GM19239 (cell line): ENCODE results near the gene RPS28.
A peak's percentile ranks its signal among the peaks of the same experiment; 100 is the strongest.
"Not testable (repeated sequence)": the region's sequence is repeated elsewhere in the genome, so short reads cannot be mapped to it uniquely, and the experiment has no call there.

Experiments
- DNase-seq: peaks from one replicate; pipeline ENCODE4 v3.0.0; 2011; ENCODE audit warnings: low spot score; ENCODE audit not compliant: insufficient read length
- FAIRE-seq: peaks from 2 replicates; lab custom pipeline; 2011; peaks lifted over from hg19 to GRCh38; lab: Jason Lieb, UNC

The RPS28 gene

DNA sequence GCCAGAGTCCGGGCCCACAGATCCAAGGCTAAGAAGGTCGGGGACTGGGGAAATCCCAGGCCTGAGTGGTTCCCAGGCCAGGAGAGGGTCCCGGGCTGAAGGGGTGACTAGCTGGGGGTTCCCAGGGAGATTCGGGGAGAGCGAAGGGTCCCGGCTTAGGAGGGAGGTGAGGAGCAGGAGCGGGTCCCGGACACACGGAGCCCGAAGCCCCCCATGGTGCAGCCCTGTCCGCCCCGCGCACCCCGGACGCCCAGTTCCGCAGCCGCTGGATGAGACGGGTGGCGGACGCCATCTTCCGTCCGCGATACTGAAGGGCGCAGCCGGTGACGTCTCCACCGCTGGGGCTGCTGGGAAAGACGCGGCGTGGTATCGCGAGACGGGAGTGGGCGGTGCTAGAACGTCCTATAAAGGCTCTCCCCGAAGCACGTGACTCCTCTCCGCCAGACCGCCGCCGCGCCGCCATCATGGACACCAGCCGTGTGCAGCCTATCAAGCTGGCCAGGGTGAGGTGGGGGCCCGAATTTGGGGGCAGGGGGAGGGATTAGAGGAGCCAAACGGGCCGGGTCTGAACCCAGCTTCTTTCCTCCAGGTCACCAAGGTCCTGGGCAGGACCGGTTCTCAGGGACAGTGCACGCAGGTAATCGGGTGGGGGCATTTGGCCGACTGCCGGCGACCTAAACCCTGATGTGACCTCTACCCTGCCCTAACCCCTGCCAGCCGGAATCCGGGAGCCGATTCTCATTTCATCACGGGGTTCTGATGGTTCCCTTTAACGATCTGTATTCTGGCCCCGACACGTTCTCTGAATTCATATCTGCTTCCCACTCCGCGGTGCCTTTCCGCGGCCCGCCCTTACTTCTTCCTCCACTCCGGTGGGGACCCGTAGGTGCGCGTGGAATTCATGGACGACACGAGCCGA, at the start of gene RPS28, which contains the start of gene NDUFA7:
TSS of gene RPS28 (plus strand) at position 430 of the 919 bp plus-strand sequence. CDS start at position 465, 35 bp downstream.
TSS of gene NDUFA7 (minus strand) at position 309 of the 919 bp plus-strand sequence. CDS start at position 292, 17 bp downstream.
- DNase-seq, result peak; percentile 90
- FAIRE-seq, result peak; percentile 92

DNA sequence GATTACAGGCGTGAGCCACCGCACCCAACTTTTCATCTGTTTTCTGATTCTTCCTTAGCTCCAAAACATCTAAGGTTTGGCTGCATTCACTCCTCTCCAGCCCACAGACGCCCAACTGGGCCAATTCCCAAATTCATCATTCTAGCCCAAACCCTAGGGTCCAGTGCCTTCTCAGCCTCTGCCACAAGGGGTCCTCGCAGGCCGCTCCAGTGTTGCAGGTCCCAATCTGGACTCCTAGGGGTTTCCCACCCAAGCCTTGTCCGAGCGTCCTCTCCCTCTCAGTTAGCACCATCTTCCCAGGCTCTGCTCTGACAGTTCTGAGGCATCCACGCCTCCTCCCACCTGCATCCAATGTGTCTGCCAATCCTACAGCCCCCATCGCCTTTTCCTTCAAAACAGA, 44.8 kb upstream of the RPS28 start:
- DNase-seq, result not testable (repeated sequence)
- FAIRE-seq, result peak; percentile 88

DNA sequence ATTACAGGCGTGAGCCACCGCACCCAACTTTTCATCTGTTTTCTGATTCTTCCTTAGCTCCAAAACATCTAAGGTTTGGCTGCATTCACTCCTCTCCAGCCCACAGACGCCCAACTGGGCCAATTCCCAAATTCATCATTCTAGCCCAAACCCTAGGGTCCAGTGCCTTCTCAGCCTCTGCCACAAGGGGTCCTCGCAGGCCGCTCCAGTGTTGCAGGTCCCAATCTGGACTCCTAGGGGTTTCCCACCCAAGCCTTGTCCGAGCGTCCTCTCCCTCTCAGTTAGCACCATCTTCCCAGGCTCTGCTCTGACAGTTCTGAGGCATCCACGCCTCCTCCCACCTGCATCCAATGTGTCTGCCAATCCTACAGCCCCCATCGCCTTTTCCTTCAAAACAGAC, 30.0 kb upstream of the RPS28 start:
- not testable (repeated sequence) for DNase-seq
- peak; percentile 87 for FAIRE-seq

DNA sequence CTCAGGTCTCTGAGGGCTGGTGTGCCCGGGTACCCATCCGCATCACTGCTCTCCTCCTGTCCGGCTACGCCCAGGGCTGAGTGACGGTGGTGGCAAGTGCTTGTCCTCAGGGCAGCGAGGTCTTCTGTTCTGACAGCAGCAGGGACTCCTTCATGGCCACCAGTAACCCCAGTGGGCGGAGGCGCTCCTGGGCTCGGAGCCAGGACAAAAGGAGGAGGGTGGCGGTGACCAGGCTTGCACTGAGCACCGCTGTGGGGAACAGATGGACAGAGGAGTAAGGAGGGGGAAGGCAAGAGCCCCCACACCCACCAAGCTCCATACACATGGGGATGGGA, 19.0 kb upstream of the RPS28 start:
- FAIRE-seq, result no peak
- no peak for DNase-seq

DNA sequence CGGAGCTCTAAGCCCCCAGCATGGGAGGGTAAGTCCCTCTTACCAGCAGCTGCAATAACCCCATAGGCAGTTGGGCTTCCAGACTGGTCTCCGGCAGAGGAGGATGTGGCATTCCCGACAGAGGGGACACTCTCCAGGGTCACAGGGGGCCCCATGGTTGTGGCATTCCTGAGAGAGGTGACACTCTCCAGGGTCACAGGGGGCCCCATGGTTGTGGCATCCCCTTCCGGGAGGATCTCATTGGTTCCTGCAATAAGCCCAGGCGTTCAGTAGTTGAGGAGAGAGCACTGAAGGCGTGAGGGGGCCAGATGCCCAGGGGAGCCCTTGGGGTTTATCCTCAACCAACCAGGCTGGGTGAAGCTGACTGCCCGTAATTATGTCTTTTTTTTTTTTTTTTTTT, 18.6 kb upstream of the RPS28 start:
- FAIRE-seq, result no peak
- DNase-seq, result no peak

DNA sequence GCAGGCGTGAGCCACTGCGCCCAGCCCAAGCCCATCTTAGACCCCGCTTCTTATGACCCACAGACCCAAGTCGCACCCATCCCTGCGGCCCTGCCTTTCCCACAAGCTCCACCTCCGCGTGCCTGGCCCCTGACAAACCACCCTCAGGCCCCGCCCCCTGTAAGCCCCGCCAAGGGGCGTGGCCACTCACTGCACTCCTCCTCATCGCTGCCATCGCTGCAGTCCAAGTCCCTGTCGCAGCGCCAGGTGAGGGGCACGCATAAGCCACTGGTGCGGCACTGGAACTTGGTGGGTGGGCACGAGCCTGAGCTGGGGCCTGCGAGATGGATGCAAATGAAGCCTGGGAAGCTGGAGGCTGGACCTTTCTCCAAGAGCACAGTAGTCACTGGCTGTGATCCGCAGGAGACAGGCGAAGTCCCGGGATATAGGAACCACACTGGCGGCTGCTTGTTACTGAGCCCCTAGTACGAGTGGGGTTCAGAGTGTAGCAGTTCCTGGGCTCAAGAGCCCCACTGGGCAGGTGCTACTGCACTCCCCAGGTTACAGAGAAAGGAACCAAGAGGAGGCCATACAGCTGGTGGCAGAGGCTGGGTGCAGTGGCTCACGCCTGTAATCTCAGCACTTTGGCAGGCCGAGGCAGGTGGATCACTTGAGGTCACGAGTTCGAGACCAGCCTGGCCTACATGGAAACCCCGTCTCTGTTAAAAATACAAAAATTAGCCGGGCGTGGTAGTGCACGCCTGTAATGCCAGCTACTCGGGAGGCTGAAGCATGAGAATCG, 16.3 kb upstream of the RPS28 start:
- DNase-seq (no peak), FAIRE-seq (no peak)

DNA sequence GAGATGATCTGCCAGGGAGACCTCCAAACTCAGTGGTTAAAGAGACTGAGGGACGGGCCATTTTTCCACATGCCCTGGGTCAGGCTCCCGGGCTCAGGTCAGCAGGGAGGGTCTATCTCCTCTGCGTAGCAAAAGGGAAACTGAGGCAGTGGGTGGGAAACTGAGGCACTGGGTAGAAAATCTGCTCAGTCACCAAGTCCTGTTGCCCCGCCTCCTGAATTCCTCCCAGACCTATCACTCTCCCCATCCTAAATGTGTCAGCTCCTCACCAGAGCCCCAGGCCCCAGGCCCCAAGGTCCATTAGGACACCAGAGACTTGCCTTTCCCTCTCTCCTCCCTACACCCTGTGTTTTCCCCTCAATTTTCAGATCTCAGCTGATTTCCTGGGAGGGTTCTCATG, 15.5 kb upstream of the RPS28 start:
- no peak for FAIRE-seq
- DNase-seq, result no peak

DNA sequence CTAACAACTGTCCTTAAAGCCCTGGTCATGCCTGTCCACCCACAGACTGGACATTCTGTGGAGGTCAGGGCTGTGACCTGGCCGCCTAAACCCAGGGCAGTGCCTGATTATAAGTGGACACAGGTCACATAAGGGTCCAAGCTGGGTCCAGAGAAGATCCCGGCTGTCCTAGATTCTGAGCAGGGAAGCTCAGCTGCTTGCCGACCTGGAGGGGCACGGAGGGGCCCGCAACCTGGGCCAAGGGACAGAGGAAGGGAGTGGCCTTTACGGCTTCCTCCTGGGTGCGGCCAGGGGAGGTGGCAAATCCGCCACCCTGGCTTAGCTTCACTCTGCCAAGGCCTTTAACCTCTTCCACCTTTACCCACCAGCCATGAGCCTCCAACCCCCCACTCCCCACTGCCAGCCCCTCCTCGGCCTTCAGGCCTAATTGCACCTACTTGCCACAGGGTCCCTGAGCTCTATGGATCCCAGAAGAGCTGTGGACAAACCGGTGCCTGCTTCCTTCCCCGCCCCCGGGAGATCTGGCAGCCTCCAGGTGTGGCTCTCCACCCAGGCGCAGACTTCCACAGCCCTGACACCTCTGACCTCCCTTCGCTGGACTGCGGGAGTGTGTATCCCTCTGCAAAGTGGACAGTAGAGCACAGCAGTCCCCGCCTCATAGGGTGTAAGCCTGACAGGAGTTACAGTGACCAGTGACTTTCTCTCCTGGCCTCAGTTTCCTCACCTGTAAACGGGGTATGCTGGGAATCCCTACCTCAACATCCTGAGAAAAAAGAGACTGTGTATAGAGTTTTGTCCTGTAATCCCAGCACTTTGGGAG, 14.9 kb upstream of the RPS28 start:
- DNase-seq (no peak), FAIRE-seq (no peak)

DNA sequence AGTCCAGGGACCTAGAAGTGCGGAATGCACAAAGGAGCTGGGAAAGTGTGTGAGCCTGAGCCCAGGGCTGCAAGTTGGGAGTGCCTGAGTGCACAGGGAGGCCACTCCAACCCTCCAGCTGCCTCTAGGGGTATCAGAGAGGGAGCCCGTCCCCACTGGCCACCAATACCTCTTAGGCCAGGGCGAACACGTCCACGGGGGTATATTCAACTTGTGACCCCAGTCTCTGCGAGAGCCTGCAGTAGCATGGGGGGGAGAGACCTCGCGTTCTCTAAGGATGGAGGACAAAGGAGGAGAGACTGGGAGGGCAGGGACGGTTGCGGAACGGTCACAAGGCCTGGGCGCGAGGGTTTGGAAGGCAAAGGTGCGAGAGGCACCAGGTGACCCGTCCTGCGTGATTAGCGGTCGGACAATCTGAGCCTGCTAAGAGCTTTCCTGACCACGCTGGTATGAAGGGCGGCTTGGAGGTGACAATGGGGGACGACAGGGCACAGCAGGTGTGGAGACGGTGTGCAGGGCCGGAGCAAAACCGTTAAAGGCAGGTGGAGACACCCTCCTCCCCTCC, 13.8 kb upstream of the RPS28 start:
- DNase-seq, result no peak
- peak; percentile 81 for FAIRE-seq

DNA sequence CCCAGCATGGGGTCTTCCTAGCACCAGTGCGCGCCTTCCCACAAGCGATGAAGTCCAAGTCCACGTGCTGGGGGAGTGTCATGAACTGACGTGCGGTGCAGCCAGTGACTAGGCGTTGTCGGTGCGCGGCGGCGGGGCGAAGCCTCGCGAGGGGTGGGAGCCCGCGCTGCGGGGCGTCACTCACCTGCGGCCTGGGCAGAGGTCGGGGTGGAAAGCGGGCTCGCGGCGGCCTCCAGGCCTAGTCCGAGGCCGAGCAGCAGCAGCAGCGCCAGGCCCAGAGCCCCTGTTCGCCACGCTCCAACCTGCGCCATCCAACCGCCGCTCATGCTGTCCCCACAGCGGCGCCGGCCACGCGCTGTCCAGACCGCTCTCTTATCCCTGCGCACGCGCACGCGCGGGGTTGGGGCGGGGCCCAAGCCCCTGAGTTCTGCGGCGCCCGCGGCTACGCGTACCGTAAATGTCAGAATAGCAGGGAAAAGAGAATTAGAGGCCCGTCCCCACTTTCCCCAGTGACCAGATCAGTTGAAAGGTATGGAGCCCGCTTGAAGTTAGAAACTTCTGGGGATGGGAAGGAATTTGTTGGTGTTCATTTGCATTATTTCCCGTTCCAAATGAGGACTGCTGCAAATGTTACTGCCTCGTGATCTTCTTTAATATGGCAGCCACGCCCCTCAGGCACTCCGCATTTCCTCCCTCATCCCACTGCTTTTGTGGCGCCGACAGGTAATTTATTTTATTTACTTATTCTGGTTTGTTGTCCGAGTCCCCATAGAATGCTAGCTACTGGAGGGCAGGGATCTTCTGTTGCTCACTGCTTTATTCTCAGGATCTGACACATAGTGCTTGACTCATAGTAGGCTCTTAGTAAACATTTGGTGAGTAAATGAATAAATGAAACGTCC, 13.1 kb upstream of the RPS28 start, which contains the start of gene CD320:
TSS of gene CD320 (minus strand) at position 394 of the 902 bp plus-strand sequence. CDS start at position 326, 68 bp downstream.
- peak; percentile 90 for DNase-seq
- FAIRE-seq, result peak; percentile 91

DNA sequence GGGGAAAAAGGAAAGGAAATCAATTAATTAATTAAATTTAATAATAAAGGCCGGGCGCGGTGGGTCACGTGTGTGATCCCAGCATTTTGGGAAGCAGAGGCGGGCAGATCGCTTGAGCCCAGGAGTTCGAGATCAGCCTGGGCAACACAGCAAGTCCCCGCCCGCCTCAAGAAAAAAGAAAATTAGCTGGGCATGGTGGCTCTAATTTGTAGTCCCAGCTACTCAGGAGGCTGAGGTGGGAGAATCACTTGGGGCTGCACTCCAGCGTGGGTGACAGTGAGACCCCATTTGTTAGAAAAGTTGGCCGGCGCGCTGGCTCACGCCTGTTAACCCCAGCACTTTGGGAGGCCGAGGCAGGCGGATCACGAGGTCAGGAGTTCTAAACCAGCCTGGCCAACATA, 12.4 kb upstream of the RPS28 start:
- FAIRE-seq, result no peak

DNA sequence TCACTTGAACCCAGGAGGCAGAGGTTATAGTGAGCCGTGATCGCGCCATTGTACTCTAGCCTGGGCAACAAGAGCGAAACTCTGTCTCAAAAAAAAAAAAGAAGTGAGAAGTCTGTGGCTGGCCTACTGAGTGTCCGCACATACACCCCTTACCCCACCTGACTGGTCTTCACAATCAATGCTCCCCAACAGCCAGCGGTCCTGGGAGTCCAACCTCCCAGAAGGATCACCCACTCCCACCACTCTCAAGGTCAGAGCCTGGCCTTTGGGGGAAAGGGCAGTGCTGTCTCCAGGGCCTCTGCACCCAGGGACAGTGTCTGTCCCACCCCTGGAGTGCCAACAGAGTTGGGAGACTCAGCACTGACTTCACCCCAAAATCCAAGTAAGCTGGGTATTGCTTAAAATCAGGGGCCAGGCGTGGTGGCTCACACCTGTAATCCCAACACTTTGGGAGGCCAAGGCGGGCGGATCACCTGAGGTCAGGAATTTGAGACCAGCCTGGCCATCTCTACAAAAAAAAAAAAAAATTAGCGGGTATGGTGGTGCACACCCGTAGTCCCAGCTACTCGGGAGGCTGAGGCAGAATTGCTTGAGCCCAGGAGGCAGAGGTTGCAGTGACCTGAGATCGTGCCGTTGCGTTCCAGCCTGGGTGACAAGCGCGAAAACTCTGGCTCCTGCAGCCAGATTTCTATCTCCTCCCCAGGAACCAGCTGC, 10.8 kb upstream of the RPS28 start:
- no peak for FAIRE-seq
- DNase-seq, result no peak

More for the DNA sequence above, 12.4 kb upstream of the RPS28 start:
- no peak for DNase-seq

DNA sequence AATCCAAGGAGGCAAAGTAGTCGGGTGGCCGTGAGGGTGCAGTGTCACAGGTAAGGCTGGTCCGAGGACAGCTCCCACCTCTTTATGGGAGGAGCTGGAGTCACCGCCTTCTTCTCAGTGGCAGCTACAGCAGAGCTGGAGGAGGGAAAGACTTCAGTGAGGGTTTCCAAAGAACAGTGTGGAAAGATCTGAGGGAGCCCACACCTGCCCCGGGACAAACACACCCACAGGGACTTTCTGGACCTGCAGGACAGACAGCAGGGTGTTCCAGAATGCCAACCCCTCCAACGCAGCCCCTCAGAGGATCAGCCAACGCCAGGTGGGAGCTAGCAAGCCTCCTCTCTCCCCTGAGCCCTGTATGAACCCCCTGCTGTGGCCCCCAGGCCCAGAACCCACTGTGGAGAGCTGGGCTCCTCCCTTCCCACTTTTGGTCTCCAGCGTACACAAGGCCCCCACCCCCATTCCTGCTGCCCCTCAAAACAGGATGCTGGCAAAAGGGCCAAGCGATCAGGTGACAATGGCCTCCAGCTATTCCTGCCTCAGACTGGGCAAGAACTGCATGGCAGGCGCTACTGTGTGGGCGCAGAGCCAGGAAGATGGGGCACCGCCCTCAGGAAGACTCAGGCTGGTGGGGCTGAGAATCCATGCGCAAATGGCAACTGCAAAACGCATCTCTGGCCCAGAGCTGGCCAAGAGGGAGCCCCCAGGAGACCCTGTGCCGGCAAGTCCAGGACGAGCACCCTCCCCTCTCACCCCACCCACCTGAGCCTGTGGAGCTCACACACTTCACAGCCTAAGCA, 9.6 kb upstream of the RPS28 start:
- DNase-seq (no peak), FAIRE-seq (no peak)

DNA sequence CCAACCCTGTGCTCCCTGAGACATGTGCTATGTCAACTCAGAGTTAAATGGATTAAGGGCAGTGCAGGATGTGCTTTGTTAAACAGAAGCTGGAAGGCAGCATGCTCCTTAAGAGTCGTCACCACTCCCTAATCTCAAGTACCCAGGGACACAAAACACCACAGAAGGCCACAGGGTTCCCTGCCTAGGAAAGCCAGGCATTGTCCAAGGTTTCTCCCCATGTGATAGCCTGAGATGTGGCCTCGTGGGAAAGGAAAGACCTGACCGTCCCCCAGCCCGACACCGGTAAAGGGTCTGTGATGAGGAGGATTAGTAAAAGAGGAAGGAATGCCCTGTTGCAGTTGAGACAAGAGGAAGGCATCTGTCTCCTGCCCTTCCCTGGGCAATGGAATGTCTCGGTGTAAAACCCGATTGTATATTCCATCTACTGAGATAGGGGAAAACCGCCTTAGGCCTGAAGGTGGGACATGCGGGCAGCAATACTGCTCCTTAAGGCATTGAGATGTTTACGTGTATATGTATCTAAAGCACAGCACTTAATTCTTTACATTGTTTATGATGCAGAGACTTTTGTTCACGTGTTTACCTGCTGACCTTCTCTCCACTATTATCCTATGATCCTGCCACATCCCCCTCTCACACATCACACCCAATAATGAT, 6.2 kb upstream of the RPS28 start:
- not testable (repeated sequence) for DNase-seq, FAIRE-seq

DNA sequence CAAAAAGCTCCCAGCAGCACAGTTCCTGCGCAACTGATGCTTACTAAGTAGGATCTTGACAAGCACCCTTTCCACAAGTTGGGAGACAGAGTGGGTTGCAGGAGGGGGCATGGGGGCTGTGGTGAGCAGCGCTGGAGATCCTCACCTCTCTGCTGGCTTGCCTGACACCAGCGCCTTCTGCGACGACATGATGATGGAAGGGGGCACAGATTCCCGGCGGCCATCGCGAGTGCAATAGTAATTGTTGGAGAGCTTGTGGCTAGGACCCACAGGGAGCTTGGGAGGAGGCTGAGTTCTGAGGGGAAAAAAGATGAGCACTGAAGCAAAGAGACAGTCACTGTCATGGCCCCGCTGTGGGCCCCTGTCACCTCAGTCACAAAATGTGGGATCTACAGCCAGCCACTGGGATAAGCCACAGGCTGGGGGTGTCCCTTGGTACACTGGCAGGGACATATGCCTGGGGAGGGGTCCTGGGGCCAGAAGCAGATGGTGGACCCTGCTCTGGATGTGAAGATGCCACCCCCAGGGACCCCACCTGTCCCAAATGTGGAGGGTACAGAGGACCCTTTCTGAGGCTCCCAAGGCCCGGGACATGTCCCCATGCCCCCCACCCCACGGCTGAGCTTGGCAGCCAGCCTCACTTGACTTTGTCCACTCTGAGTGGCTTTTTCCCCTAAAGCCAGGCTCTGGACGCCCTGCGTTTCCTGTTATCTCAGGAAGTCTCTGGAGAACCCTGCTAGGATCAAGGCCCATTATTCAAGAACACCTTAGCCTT, 4.8 kb upstream of the RPS28 start:
- DNase-seq (no peak), FAIRE-seq (no peak)

DNA sequence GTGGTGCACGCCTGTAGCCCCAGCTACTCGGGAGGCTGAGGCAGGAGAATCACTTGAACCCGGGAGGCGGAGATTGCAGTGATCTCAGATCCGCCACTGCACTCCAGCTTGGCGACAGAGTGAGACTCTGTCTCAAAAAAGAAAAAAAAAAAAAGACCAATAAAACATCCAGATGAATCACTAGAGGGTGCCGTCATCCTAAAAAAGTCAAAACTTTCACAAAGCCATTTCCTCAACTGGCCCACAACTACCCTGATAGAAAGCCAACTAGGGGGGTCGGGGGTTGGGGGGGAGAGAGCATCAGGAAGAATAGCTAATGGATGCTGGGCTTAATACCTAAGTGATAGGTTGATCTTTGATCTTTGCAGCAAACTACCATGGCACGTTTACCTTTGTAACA, 2.5 kb upstream of the RPS28 start:
- not testable (repeated sequence) for DNase-seq

More for the DNA sequence above, 2.5 kb upstream of the RPS28 start:
- FAIRE-seq, result not testable (repeated sequence)
